Brain microvascular endothelial cell (primary cell): ENCODE data around the gene OR2AG2.

ENCODE experiments used
- DNase-seq: peaks from one replicate; pipeline ENCODE4 v3.0.0-alpha.2; 2020
- H3K27ac ChIP-seq: fragments of 250-450 bp; sonication (Bioruptor Pico); 2 replicates; pipeline ENCODE4 v1.5.1; 2020; ENCODE audit warnings: mild to moderate bottlenecking, moderate library complexity
- H3K27me3 ChIP-seq: fragments of 250-450 bp; sonication (Bioruptor Pico); replicated peaks from 2 replicates; pipeline ENCODE4 v1.5.1; 2020; ENCODE audit warnings: mild to moderate bottlenecking
- H3K36me3 ChIP-seq: fragments of 250-450 bp; sonication (Bioruptor Pico); replicated peaks from 2 replicates; pipeline ENCODE4 v1.5.1; 2020; ENCODE audit warnings: mild to moderate bottlenecking
- H3K4me3 ChIP-seq: 2 replicates; pipeline ENCODE4 v1.5.1; 2011; ENCODE audit warnings: low read depth, mild to moderate bottlenecking, control low read depth, low read length, moderate library complexity
- in situ Hi-C: cut with HindIII; loops from 2 replicates; pipeline ENCODE4 v1.10.0; 2017; ENCODE audit warnings: low sequenced_read_pairs, low pct_ligation_motif_present
- TF ChIP-seq, protein P1 (sequence below): IDR thresholded peaks from 2 replicates; pipeline ENCODE4 v1.5.1; 2011; ENCODE audit warnings: low read depth, mild to moderate bottlenecking, moderate library complexity, low read length, control low read depth, inconsistent platforms; ENCODE audit errors: missing control alignments

Gene OR2AG2

DNA sequence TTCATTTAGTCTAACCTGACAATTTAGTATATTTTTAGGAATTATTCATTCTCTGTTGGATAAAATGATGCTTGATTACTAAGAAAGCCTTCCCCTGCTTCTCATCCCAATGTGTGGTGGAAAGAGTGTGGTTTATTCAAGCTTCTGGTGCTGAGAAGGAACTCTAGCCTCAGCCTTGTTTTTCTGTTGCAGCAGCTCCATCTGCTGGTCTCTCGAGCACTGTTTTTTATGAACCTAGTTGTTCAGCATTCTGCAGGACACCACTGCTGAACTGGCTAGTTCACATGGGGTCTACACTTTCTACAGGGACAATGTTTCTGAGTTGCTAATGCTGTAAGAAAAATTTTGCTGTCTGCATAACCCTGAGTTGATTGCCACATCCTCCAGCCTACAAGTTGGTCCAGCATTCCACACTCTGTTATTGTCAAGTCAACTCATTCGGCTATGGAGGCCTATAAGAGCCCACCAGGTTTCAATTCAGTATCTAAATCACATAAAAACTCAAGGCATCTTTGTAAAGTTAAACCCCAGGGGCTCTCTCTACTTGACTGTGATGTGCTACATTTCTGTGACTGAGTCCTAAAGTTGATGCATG lies 14.3 kb downstream of the OR2AG2 start:
- no peak overlapping the region for H3K4me3 ChIP-seq
- no peaks in the 10 kb centered on the region for H3K36me3 ChIP-seq
- TF ChIP-seq, protein P1, sequence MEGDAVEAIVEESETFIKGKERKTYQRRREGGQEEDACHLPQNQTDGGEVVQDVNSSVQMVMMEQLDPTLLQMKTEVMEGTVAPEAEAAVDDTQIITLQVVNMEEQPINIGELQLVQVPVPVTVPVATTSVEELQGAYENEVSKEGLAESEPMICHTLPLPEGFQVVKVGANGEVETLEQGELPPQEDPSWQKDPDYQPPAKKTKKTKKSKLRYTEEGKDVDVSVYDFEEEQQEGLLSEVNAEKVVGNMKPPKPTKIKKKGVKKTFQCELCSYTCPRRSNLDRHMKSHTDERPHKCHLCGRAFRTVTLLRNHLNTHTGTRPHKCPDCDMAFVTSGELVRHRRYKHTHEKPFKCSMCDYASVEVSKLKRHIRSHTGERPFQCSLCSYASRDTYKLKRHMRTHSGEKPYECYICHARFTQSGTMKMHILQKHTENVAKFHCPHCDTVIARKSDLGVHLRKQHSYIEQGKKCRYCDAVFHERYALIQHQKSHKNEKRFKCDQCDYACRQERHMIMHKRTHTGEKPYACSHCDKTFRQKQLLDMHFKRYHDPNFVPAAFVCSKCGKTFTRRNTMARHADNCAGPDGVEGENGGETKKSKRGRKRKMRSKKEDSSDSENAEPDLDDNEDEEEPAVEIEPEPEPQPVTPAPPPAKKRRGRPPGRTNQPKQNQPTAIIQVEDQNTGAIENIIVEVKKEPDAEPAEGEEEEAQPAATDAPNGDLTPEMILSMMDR, result peak; percentile 78
- DNase-seq, result peak; percentile 64
- H3K27me3 ChIP-seq, result no peaks in the 10 kb centered on the region
- in situ Hi-C loops, result no loop called here
- no peak overlapping the region for H3K27ac ChIP-seq

- DNase-seq, result no peak
- TF ChIP-seq, protein P1, result no peak
- no peaks in the 10 kb centered on the region for H3K36me3 ChIP-seq
- in situ Hi-C loops, result no loop called here
- H3K27me3 ChIP-seq, result no peaks in the 10 kb centered on the region
- no peak overlapping the region for H3K27ac ChIP-seq
- no peak overlapping the region for H3K4me3 ChIP-seq
Observed at GRCh38 chr11:6755953-6756347, 15.8 kb downstream of the OR2AG2 start.

- in situ Hi-C loops, result no loop called here
- Histone ChIP-seq H3K27me3 (no peaks in the 10 kb centered on the region), H3K4me3 (no peak overlapping the region), H3K36me3 (no peaks in the 10 kb centered on the region), H3K27ac (no peak overlapping the region)
- DNase-seq, result peak; percentile 43
- TF ChIP-seq, protein P1, result peak; percentile 88
Observed at GRCh38 chr11:6755303-6755952, 16.3 kb downstream of the OR2AG2 start.

GRCh38 chr11:6747097-6747668 lies 24.6 kb downstream of the OR2AG2 start:
- no peak overlapping the region for H3K4me3 ChIP-seq
- no peaks in the 10 kb centered on the region for H3K27me3 ChIP-seq
- in situ Hi-C loops, result no loop called here
- DNase-seq, result no peak
- no peaks in the 10 kb centered on the region for H3K36me3 ChIP-seq
- no peak overlapping the region for H3K27ac ChIP-seq
- TF ChIP-seq, protein P1, result no peak

DNA sequence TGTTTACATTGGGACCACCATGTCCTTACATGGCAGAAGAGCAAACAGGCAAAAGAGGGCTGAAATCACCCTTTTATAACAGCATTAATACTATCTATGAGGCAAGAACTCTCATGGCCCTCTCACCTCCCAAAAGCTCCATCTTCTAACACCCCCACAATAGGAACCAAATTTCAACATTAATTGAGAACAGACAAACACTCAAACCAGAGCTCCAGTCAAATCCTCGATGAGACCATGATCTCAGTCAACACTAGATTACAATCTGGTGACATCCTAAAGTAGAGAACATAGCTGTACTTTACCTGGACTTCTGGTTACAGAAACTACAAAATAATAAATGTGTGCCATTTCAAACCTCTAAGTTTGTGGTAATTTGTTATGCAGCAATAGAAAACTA lies 25.1 kb downstream of the OR2AG2 start:
- in situ Hi-C loops, result no loop called here
- TF ChIP-seq, protein P1, result no peak
- DNase-seq, result no peak
- no peaks in the 10 kb centered on the region for H3K27me3 ChIP-seq
- H3K27ac ChIP-seq, result no peak overlapping the region
- H3K4me3 ChIP-seq, result no peak overlapping the region
- no peaks in the 10 kb centered on the region for H3K36me3 ChIP-seq
